Measurements from ENCODE around the gene PHACTR4.
A peak's percentile ranks its signal among the peaks of the same experiment; 100 is the strongest.
"Not testable (repeated sequence)": the region's sequence is repeated elsewhere in the genome, so short reads cannot be mapped to it uniquely, and the experiment has no call there.

The PHACTR4 gene

DNA sequence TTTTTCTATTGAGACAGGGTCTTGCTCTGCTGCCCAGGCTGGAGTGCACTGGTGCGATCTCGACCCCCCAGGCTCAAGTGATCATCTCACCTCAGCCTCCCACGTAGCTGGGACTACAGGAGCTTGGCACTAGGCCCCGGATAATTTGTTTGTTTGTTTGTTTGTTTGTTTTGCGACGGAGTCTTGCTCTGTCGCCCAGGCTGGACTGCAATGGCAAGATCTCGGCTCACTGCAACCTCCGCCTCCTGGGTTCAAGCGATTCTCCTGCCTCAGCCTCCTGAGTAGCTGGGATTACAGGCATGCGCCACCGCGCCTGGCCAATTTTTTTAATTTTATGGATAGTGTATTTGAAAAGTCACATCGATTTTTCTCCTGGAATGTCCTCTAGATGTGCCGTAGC lies 932 bp upstream of the PHACTR4 start:
- DNase-seq; in situ Hi-C loops (cut with MboI; ENCODE audit: low pct_unique_long_range_greater_than_20kb, low sequenced_read_pairs): not testable (repeated sequence)

DNA sequence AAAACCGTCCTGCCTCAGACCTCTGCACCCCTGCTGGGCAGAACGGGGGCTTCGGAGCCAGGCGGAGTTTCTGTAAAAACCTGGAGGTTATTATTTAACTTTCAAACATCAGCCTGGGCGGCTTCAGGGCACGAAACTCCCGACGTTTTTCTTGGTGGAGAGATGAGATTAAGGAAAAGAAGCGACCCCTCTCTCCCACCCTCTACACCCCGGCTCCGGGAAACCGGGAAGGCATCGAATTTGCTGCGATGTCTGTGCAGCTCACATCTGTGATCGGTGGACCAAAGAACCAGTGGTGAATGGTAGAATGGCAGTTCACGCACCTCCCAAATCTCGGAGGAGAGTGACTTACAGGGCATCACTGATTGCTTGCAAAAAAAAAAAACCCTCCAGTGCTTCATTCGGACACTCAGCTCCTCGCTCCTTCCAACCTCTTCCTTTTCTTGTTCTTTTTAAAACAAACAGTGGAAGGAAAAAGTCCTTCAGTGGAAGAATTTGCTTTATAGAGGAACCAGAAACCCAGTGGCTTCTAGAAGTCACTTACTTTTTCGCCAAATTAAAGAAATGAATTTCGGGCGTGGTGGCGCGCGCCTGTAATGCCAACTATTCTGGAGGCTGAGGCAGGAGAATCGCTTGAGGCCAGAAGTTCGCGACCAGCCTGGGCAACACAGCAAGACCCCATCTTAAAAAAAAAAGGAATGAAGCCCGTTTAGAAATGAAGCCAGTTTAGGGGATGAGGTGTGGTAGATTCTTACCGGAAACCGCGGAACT lies 884 bp downstream of the PHACTR4 start:
- DNase-seq = peak; percentile 57
- in situ Hi-C loops (cut with MboI; ENCODE audit: low pct_unique_long_range_greater_than_20kb, low sequenced_read_pairs) = no loop called here

DNA sequence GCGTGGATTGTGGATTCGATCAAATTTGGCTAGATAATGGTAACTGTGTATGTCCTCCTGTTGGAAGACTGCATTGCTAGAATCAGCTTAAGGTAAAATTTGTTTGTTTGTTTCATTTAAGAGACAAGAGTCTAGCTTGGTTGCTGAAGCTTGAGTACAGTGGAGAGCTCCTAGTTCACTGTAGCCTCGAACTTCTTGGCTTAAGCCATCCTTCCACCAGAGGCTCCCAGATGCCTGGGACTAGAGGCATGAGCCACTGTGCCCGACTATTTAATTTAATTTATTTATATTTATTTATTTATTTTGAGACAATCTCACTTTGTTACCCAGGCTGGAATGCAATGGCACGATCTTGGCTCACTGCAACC lies 1.5 kb downstream of the PHACTR4 start:
- in situ Hi-C loops (cut with MboI; ENCODE audit: low pct_unique_long_range_greater_than_20kb, low sequenced_read_pairs) = no loop called here
- DNase-seq = no peak

DNA sequence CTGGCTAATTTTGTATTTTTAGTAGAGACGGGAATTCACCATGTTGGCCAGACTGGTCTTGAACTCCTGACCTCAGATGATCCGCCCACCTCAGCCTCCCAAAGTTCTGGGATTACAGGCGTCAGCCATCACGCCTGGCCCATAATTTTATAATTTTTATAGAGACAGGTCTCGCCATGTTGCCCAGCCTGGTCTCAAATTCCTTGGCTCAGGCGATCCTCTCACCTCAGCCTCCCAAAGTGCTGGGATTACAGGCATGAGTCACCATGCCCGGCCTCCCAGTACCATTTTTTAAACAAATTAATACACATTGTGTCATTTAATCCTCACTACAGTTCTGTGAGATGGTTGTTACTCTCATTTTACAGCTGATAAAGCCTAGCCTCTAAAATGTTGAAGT lies 3.9 kb downstream of the PHACTR4 start:
- in situ Hi-C loops (cut with MboI; ENCODE audit: low pct_unique_long_range_greater_than_20kb, low sequenced_read_pairs); DNase-seq: not testable (repeated sequence)

DNA sequence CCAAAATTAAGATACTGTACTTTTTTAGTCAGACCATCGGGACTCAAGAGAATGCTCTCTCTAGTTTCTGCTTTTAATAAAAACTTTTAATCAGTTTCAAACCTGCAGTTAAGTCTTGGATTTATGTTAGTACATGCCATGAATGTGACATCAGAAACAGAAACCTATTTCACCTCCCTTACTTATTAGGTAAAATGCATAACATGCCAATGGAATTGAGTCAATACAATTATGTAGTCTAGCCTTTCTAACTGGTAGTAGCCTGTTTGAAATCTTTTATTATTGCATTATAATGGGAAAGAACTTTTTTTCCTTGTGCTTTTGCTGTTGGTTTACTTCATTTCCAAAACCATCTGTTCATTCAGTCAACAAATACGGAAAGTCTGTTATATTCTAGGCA lies 4.8 kb downstream of the PHACTR4 start:
- DNase-seq = no peak
- in situ Hi-C loops (cut with MboI; ENCODE audit: low pct_unique_long_range_greater_than_20kb, low sequenced_read_pairs) = no loop called here

DNA sequence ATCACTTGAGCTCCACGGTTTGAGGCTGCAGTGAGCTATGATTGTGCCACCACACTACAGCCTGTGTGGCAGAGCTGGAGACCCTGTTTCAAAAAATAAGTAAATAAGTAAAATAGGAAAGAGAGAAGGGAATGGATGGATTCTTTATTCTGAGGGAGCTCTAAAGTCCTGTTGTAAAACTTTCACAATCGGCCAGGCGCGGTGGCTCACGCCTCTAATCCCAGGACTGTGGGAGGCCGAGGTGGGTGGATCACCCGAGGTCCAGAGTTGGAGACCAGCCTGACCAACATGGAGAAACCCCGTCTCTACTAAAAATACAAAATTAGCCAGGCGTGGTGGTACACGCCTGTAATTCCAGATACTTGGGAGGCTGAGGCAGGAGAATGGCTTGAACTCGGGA lies 6.1 kb downstream of the PHACTR4 start:
- DNase-seq; in situ Hi-C loops (cut with MboI; ENCODE audit: low pct_unique_long_range_greater_than_20kb, low sequenced_read_pairs): not testable (repeated sequence)

DNA sequence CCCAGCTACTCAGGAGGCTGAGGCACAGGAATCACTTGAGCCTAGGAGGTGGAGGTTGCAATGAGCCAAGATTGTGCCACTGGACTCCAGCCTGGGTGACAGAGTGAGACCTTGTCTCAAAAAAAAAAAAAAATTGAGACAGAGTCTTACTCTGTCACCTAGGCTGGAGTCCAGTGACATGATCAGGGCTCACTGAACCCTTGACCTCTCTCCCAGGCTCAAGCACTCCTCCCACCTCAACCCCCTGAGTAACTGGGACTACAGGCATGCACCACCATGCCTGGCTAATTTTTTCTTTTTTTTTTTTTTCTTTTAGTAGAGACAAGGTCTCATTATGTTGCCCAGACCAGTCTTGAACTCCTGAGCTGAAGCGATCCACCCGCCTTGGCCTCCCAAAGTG lies 6.7 kb downstream of the PHACTR4 start:
- DNase-seq; in situ Hi-C loops (cut with MboI; ENCODE audit: low pct_unique_long_range_greater_than_20kb, low sequenced_read_pairs): not testable (repeated sequence)

DNA sequence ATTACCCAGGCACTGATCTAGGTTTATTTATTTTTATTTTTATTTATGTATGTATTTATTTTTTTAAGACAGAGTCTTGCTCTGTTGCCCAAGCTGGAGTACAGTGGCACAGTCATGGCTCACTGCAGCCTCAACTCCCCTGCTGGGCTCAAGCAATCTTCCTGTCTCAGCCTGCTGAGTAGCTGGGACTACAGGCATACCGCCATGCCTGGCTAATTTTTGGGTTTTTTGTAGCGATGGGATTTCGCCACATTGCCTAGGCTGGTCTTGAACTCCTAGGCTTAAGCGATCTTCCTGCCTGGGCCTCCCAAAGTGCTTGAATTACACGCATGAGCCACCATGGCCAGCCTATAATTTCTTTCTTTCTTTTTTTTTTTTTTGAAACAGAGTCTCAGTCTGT lies 9.4 kb downstream of the PHACTR4 start:
- in situ Hi-C loops (cut with MboI; ENCODE audit: low pct_unique_long_range_greater_than_20kb, low sequenced_read_pairs) = no loop called here
- peak; percentile 36 for DNase-seq

DNA sequence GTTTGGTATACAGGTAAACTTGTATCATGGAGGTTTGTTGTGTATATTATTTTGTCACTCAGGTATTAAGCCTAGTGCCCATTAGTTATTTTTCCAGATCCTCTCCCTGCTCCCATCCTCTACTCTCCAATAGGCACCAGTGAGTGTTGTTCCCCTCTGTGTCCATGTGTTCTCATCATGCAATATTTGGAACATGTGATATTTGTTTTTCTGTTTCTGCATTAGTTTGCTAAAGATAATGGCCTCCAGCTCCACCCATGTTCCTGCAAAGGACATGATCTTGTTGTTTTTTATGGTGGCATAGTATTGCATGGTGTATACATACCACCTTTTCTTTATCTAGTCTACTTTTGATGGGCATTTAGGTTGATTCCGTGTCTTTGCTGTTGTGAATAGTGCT lies 10.9 kb downstream of the PHACTR4 start:
- no peak for DNase-seq
- in situ Hi-C loops (cut with MboI; ENCODE audit: low pct_unique_long_range_greater_than_20kb, low sequenced_read_pairs) = no loop called here

DNA sequence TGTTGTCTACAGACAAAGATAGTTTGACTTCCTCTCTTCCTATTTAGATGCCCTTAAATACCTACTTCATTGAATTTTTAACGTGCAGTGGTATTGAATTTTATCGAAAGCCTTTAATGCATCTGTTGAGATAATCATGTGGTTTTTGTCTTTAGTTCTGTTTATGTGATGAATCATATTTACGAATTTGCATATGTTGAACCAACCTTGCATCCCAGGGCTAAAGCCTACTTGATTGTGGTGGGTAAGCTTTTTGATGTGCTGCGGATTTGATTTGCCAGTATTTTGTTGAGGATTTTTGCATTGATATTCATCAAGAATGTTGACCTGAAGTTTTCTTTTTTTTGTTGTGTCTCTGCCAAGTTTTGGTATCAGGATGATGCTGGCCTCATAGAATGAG lies 14.2 kb downstream of the PHACTR4 start:
- in situ Hi-C loops (cut with MboI; ENCODE audit: low pct_unique_long_range_greater_than_20kb, low sequenced_read_pairs); DNase-seq: not testable (repeated sequence)

DNA sequence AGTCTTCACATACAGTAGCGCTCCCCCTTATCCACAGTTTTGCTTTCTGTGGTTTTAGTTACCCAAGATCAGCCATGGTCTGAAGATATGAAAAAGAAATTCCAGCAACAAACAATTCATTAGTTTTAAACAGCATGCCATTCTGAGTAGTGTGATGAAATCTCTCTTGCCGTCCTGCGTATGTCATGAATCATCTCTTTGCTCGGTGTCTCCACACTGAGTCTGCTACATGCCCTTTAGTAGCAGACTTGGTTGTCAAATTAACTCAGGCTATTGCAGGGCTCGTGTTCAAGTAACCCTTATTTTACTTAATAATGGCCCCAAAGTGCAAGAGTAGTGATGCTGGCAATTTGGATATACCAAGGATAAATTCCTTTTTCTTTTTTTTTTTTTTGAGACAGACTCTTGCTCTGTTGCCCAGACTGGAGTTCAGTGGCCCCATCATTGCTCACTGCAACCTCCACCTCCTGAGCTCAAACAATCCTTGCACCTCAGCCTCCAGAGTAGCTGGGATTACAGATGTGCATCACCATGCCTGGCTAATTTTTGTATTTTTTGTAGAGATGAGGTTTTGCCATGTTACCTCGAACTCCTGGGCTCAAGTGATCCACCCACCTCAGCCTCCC lies 22.6 kb downstream of the PHACTR4 start:
- DNase-seq = no peak
- in situ Hi-C loops (cut with MboI; ENCODE audit: low pct_unique_long_range_greater_than_20kb, low sequenced_read_pairs) = no loop called here

DNA sequence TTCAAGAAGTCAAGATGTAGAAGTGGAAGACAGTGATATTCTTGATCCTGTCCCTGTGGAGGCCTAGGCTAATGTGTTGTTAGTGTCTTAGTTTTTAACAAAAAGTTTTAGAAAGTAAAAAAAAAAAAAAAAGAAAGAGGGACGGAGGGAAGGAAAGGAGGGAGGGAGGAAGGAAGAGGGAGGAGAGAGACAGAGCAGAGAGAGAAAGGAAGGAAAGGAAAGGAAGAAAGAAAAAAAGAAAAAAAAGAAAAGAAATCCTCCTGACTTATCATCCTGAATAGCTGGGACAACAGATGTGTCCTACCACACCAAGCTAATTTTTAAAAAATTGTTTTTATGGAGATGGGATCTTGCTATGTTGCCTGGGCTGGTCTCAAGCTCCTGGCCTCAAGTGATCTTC lies 24.6 kb downstream of the PHACTR4 start:
- no peak for DNase-seq
- in situ Hi-C loops (cut with MboI; ENCODE audit: low pct_unique_long_range_greater_than_20kb, low sequenced_read_pairs) = no loop called here

DNA sequence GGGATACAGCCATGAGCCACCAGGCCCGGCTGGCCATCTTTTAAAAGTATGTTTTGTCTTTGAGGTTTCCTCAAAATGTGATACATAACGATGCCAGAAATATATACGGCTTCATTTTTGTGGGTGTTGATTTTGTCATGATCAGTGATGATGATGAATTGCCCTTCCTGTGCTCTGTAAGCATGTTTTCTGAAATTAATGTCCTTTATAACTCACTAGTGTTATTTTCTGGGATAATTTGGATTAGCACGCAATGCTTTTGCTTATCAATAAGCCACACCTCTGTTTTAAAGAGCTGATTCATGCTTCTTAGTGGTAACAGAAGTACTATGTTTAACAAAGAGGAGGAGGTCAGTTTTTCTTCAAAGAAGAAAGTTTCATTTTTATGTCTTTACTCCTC lies 25.6 kb downstream of the PHACTR4 start:
- DNase-seq = no peak
- in situ Hi-C loops (cut with MboI; ENCODE audit: low pct_unique_long_range_greater_than_20kb, low sequenced_read_pairs) = no loop called here

DNA sequence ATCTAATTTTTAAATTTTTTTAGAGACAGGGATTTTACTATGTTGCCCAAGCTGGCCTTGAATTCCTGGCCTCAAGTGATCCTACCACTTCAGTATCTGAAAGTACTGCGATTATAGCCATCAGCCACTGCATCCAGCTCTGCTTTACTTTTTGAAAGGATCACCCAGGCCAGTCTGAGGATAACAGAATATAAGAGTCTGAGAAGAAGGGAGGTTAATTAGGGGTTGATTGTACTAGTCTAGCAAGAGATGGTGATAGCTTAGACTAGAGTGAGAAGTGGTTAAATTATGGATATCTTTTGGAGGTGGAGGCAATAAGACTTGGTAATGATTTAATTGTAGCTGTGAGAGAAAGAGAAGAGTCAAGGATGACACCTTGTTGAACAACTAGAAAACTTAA lies 32.2 kb downstream of the PHACTR4 start:
- no peak for DNase-seq
- in situ Hi-C loops (cut with MboI; ENCODE audit: low pct_unique_long_range_greater_than_20kb, low sequenced_read_pairs) = no loop called here

DNA sequence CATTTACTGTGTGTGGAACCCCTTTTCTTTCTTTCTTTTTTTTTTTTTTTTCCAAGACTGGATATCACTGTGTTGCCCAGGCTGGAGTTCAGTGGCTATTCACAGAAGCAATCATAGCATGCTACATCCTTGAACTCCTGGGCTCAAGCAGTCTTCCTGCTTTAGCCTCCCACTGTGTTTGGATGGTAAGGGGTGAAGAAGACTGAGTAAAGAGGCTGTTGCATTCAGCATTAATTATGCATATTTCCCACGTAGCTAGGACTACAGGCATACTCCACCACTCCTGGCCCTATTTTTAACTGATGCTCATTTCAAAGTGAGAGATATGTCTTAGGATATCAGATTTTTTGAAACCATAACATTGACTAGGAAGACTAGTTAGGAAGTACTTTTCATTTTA lies 39.5 kb downstream of the PHACTR4 start:
- in situ Hi-C loops (cut with MboI; ENCODE audit: low pct_unique_long_range_greater_than_20kb, low sequenced_read_pairs) = no loop called here
- DNase-seq = no peak

DNA sequence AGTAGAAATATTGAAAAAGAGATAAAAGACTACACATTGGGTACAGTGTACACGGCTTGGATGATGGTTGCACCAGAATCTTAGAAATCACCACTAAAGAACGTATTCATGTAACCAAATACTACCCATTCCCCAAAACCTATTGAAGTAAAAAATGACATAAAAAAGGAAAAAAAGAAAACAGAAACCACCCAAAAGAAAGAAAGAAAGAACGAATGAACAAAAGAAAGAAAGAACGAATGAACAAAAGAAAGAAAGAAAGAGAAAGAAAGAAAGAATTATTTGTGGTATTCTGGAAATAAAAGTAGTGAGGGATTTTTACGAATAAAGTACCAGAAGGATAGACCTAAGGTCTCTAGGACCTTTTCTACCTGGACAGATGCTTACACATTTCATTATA lies 42.1 kb downstream of the PHACTR4 start:
- in situ Hi-C loops (cut with MboI; ENCODE audit: low pct_unique_long_range_greater_than_20kb, low sequenced_read_pairs) = no loop called here
- no peak for DNase-seq

DNA sequence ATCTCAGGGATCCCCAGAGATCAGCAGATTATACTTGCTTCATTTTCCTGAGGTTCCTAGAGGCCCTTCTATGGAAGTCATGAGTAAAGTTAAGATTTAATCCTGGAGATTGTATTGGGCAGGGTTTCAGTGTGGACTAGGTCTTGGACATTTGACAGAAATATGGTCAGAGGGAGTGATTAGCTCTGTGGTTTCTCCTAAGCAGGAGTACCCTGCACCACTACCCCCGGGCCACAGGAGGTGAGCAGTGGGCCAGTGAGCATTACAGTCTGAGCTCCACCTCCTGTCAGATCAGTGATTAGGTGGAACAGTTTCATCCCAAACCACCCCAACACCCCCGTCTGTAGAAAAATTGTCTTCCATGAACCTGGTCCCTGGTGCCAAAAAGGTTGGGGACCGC lies 43.2 kb downstream of the PHACTR4 start:
- in situ Hi-C loops (cut with MboI; ENCODE audit: low pct_unique_long_range_greater_than_20kb, low sequenced_read_pairs) = no loop called here

DNA sequence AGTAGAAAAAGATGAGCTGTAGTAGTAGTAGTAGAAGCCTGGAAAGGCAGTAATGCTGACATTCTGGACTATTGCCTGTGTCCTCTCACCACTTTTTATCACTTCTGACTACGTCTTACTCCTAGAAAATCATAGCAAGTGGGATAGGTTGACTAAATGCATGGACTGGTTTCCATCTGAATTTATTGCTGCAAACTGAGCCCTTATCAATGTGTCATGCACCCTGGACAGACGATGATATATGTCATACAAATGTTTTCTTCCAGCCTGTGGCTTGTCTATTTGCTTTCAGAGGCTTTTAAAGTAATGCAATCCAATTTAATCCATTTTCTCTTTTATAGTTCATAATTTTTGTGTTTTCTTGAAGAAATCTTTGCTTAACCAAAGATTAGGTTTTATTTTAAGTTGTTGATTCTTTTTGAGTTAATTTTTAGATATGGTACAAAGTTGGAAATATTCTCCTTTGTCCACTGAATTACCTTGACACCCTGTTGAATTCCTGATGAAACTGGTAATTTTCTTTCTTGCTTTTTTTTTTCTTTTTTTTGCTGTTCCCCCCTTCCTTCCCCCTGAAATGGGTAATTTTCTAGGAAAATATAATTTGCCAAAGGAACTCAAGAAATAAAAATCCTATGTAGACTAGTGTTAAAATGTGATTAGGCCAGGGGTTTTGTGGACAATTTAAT lies 47.1 kb downstream of the PHACTR4 start:
- no peak for DNase-seq
- in situ Hi-C loops (cut with MboI; ENCODE audit: low pct_unique_long_range_greater_than_20kb, low sequenced_read_pairs) = no loop called here

More for the DNA sequence above, 43.2 kb downstream of the PHACTR4 start:
- DNase-seq = no peak

DNA sequence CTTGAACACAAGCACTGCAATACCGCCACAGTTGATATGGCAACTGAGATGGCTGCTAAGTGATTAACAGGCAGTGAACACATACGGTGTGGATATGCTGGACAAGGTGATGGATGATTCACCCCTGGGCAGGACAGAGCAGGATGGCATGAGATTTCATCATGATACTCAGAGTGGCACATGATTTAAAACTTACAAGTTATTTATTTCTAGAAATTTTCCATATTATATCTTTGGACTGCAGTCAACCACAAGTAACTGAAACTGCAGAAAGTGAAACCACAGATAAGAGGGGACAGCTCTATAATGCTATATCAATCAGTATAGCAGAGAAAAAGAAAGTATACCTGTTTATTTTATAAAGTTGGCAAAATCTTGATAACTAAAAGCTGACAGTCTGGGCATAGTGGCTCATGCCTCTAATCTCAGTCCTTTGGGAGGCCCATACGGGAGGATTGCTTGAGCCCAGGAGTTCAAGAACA lies 47.9 kb downstream of the PHACTR4 start:
- in situ Hi-C loops (cut with MboI; ENCODE audit: low pct_unique_long_range_greater_than_20kb, low sequenced_read_pairs) = no loop called here
- DNase-seq = peak; percentile 45

DNA sequence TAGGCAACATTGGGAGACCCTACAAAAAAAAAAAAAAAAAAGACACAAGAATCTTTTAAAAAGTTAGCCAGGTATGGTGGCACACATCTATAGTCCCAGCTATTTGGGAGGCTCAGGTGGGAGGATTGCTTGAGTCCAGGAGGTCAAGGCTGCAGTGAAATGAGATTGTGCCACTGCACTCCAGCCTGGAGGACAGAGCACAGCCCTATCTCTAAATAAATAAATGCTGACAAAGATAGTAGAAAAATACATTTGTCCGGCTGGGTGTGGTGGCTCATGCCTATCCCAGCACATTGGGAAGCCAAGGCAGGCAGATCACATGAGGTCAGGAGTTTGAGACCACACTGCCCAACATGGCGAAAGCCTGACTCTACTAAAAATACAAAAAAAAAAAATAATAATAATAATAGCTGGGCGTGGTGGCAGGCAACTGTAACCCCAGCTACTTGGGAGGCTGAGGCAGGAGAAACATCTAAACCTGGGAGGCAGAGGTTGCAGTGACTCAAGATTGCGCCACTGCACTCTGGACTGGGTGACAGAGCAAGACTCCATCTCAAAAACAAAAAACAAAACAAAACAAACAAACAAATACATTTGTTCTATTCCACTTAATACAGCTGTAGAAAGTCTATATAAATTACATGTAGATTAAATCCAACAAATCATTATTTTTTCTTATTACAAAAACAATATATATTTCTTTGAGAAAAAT lies 48.5 kb downstream of the PHACTR4 start:
- in situ Hi-C loops (cut with MboI; ENCODE audit: low pct_unique_long_range_greater_than_20kb, low sequenced_read_pairs) = no loop called here
- DNase-seq = no peak

Data from KBM-7 (cell line).